GM23338 (cell line): ENCODE measurements around the gene ANKRD34B.

Experiments
- CREB1 ChIP-seq: fragments of 250-450 bp; sonication (Bioruptor Pico); IDR thresholded peaks from 2 replicates; pipeline ENCODE4 v1.5.0; 2020; ENCODE audit warnings: low read depth, mild to moderate bottlenecking, moderate library complexity
- CTCF ChIP-seq, 2 experiments: fragments of 200-600 bp in 1 of 2; sonication (generic) in 1 of 2; conservative IDR thresholded peaks; 2 replicates each; pipeline versions ENCODE4 v1.5.1 to v1.6.1; 2016 to 2017; ENCODE audit warnings: antibody characterized with exemption in 2 of 2, low read depth in 2 of 2, mild to moderate bottlenecking in 2 of 2, moderate library complexity in 1 of 2
- ETS1 ChIP-seq: IDR thresholded peaks from 2 replicates; pipeline ENCODE4 v1.6.1; 2016; ENCODE audit warnings: antibody characterized with exemption
- EZH2 ChIP-seq: fragments of 200-600 bp; sonication (generic); IDR thresholded peaks from one replicate; pipeline ENCODE4 v1.8.0; 2017; ENCODE audit warnings: antibody characterized with exemption, mild to moderate bottlenecking, low read depth; ENCODE audit not compliant: unreplicated experiment
- EZH2phosphoT487 ChIP-seq: fragments of 200-600 bp; sonication (generic); IDR thresholded peaks from one replicate; pipeline ENCODE4 v1.8.1; 2018; ENCODE audit warnings: antibody characterized with exemption; ENCODE audit not compliant: unreplicated experiment
- JUNB ChIP-seq: IDR thresholded peaks from one replicate; pipeline ENCODE4 v1.6.1; 2016; ENCODE audit warnings: antibody characterized with exemption; ENCODE audit not compliant: unreplicated experiment
- NANOG ChIP-seq: IDR thresholded peaks from 2 replicates; pipeline ENCODE4 v1.6.1; 2016; ENCODE audit warnings: antibody characterized with exemption, borderline replicate concordance
- POLR2AphosphoS5 ChIP-seq: IDR thresholded peaks from 2 replicates; pipeline ENCODE4 v1.6.1; 2016; ENCODE audit warnings: antibody characterized with exemption, low read depth
- STAT1 ChIP-seq: IDR thresholded peaks from one replicate; pipeline ENCODE4 v1.6.1; 2016; ENCODE audit warnings: antibody characterized with exemption; ENCODE audit not compliant: unreplicated experiment
- ZNF114 ChIP-seq: fragments of 250-450 bp; sonication (Bioruptor Pico); IDR thresholded peaks from 2 replicates; pipeline ENCODE4 v1.5.0; 2020; ENCODE audit warnings: mild to moderate bottlenecking, moderate library complexity
- ZNF331 ChIP-seq: fragments of 250-450 bp; sonication (Bioruptor Pico); IDR thresholded peaks from 2 replicates; pipeline ENCODE4 v1.5.0; 2020; ENCODE audit warnings: low read depth, mild to moderate bottlenecking, moderate library complexity
- ZNF462 ChIP-seq: fragments of 250-450 bp; sonication (Bioruptor Pico); IDR thresholded peaks from 2 replicates; pipeline ENCODE4 v1.5.0; 2020; ENCODE audit warnings: mild to moderate bottlenecking, moderate library complexity
- TF ChIP-seq, protein P1 (sequence below): IDR thresholded peaks from one replicate; pipeline ENCODE4 v1.6.1; 2018; ENCODE audit warnings: antibody characterized with exemption; ENCODE audit not compliant: unreplicated experiment

- no peak for TF ChIP-seq CTCF (conservative IDR thresholded peaks at IDR 0.05; ENCODE audit: low read depth in 2 of 2)
- TF ChIP-seq POLR2AphosphoS5, result no peak
- TF ChIP-seq, protein P1, sequence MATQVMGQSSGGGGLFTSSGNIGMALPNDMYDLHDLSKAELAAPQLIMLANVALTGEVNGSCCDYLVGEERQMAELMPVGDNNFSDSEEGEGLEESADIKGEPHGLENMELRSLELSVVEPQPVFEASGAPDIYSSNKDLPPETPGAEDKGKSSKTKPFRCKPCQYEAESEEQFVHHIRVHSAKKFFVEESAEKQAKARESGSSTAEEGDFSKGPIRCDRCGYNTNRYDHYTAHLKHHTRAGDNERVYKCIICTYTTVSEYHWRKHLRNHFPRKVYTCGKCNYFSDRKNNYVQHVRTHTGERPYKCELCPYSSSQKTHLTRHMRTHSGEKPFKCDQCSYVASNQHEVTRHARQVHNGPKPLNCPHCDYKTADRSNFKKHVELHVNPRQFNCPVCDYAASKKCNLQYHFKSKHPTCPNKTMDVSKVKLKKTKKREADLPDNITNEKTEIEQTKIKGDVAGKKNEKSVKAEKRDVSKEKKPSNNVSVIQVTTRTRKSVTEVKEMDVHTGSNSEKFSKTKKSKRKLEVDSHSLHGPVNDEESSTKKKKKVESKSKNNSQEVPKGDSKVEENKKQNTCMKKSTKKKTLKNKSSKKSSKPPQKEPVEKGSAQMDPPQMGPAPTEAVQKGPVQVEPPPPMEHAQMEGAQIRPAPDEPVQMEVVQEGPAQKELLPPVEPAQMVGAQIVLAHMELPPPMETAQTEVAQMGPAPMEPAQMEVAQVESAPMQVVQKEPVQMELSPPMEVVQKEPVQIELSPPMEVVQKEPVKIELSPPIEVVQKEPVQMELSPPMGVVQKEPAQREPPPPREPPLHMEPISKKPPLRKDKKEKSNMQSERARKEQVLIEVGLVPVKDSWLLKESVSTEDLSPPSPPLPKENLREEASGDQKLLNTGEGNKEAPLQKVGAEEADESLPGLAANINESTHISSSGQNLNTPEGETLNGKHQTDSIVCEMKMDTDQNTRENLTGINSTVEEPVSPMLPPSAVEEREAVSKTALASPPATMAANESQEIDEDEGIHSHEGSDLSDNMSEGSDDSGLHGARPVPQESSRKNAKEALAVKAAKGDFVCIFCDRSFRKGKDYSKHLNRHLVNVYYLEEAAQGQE, result no peak
- TF ChIP-seq EZH2, result no peak
- TF ChIP-seq EZH2phosphoT487, result no peak
- TF ChIP-seq ZNF331 (CRISPR knock-in tag), result no peak
- no peak for TF ChIP-seq CREB1 (CRISPR knock-in tag)
- no peak for TF ChIP-seq JUNB
- TF ChIP-seq STAT1, result no peak
- TF ChIP-seq NANOG, result no peak
- no peak for TF ChIP-seq ZNF114
- no peak for TF ChIP-seq ZNF462 (CRISPR knock-in tag)
- no peak for TF ChIP-seq ETS1
These were observed 7.6 kb upstream of the ANKRD34B start for GRCh38 chr5:80577707-80578106.
